ENCODE measurements around the gene KCNJ3.
"Not testable (repeated sequence)": the region's sequence is repeated elsewhere in the genome, so short reads cannot be mapped to it uniquely, and the experiment has no call there.

Gene KCNJ3

DNA sequence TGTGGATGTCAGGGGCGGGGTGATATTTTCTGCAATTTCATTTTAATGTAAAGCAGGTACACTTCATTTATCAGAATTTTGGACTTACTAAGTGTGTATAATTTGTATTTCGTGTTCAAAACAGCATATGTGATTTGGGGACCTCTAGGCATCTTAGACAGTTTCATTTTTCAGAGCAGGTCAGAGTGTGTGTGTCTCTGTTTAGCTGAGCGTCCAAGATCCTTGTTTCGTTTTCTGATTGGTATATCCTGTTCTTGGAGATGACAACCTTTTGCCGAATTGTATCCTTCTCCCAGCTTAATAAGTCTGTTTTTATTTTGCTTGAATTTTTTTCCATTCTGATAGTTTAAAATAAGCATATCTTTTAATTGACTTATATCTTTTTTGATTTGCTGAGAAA lies 128.3 kb downstream of the KCNJ3 start:
- no peak for DNase-seq
- H3K36me3 ChIP-seq (ENCODE audit: control insufficient read depth, insufficient read depth, low read length), result no peaks in the 10 kb centered on the region
- H3K27me3 ChIP-seq (replicated peaks; ENCODE audit: control insufficient read depth, insufficient read depth, low read length, poor library complexity, severe bottlenecking), result no peaks in the 10 kb centered on the region
- no peaks in the 10 kb centered on the region for H3K9me3 ChIP-seq (ENCODE audit: control insufficient read depth, low read length)
- no peak overlapping the region for H3K4me3 ChIP-seq (ENCODE audit: insufficient read depth, low read depth, low read length, poor library complexity, severe bottlenecking)
- H3K4me1 ChIP-seq (ENCODE audit: control insufficient read depth, insufficient read depth, low read length, poor library complexity, severe bottlenecking), result no peaks in the 10 kb centered on the region
- no peak overlapping the region for H3K27ac ChIP-seq (ENCODE audit: insufficient read depth, low read length, poor library complexity, severe bottlenecking)

DNA sequence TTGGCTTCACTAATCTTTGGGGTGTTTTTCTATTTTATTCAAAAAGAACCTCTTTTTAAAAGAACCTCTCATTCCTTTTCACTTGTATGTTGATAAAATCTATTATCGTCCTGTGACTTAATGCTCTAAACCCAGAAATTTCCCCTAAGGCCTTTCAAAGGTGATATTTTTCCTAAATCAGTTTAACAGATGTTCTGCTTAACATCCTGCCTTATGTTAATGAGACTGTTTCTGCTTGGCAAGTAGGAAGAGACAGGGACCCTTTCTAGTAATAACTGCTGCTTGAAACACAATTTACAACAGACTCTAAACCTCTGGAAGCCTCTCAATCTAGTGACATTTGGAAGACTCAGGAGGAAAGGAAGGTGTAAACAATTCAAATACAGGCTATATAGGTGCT lies 128.8 kb downstream of the KCNJ3 start:
- Histone ChIP-seq H3K36me3 (ENCODE audit: control insufficient read depth, insufficient read depth, low read length) (no peaks in the 10 kb centered on the region), H3K9me3 (ENCODE audit: control insufficient read depth, low read length) (no peaks in the 10 kb centered on the region), H3K4me1 (ENCODE audit: control insufficient read depth, insufficient read depth, low read length, poor library complexity, severe bottlenecking) (no peaks in the 10 kb centered on the region), H3K27ac (ENCODE audit: insufficient read depth, low read length, poor library complexity, severe bottlenecking) (no peak overlapping the region), H3K27me3 (replicated peaks; ENCODE audit: control insufficient read depth, insufficient read depth, low read length, poor library complexity, severe bottlenecking) (no peaks in the 10 kb centered on the region), H3K4me3 (ENCODE audit: insufficient read depth, low read depth, low read length, poor library complexity, severe bottlenecking) (no peak overlapping the region)
- no peak for DNase-seq

DNA sequence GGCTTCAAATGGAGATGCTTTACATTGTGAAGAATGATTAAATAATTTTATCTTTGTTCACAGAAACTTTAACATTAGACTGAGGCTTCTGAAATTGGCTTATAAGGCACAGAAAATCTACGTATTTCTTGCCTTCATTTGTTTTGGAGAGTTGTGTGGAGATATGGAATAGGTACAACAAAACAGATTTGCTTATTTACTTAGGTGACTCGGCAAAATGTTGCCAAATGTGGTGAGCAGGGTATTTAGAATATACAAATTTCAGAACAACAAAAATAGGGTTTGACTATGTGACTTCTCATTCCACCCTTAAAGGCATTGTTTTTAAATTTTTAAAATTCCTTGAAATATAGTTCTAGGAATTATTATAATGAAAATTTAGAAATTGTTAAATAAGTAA lies 134.2 kb downstream of the KCNJ3 start:
- H3K4me1 ChIP-seq (ENCODE audit: control insufficient read depth, insufficient read depth, low read length, poor library complexity, severe bottlenecking), result no peaks in the 10 kb centered on the region
- H3K27me3 ChIP-seq (replicated peaks; ENCODE audit: control insufficient read depth, insufficient read depth, low read length, poor library complexity, severe bottlenecking), result no peaks in the 10 kb centered on the region
- H3K4me3 ChIP-seq (ENCODE audit: insufficient read depth, low read depth, low read length, poor library complexity, severe bottlenecking), result no peak overlapping the region
- H3K9me3 ChIP-seq (ENCODE audit: control insufficient read depth, low read length), result no peaks in the 10 kb centered on the region
- DNase-seq, result no peak
- H3K36me3 ChIP-seq (ENCODE audit: control insufficient read depth, insufficient read depth, low read length), result no peaks in the 10 kb centered on the region
- no peak overlapping the region for H3K27ac ChIP-seq (ENCODE audit: insufficient read depth, low read length, poor library complexity, severe bottlenecking)

DNA sequence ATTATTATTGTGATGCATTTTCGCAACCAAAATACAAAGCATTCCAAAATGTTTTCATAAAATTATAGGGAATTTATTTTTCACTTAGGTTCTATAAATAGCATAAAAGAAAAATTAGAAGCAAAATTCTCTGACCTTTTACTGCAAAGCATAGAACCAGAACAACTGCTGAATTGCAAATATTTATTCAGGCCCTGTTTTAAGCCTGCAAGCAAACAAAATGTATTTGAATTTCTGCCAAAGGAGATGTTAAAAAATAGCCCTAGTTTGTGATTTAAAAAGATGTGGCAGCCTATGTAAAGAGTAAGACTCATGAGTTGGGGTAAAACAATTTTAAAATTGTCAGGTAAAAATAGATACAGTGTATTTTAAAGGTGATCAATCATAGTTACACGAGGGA lies 138.1 kb downstream of the KCNJ3 start:
- Histone ChIP-seq H3K4me3 (ENCODE audit: insufficient read depth, low read depth, low read length, poor library complexity, severe bottlenecking) (no peak overlapping the region), H3K27ac (ENCODE audit: insufficient read depth, low read length, poor library complexity, severe bottlenecking) (no peak overlapping the region), H3K36me3 (ENCODE audit: control insufficient read depth, insufficient read depth, low read length) (no peaks in the 10 kb centered on the region), H3K4me1 (ENCODE audit: control insufficient read depth, insufficient read depth, low read length, poor library complexity, severe bottlenecking) (no peaks in the 10 kb centered on the region), H3K27me3 (replicated peaks; ENCODE audit: control insufficient read depth, insufficient read depth, low read length, poor library complexity, severe bottlenecking) (no peaks in the 10 kb centered on the region), H3K9me3 (ENCODE audit: control insufficient read depth, low read length) (no peaks in the 10 kb centered on the region)
- DNase-seq, result no peak

DNA sequence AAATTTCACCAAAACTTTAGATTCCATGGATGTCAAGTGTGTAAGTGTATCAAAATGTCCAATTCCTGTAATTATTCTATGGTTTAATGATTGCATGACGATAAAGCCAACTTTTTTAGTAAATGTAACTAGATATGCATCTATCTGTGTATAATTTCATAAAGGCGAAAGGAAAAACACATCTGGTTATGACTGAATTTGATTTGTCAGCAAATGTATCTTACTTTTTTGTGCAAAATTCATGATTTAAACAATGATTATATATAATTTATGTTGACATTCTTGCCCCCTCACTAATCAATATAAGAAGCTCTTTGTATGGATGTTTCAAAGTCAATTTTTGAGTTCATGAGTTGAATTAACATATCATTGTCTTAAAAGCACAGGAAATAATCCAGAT lies 138.5 kb downstream of the KCNJ3 start:
- H3K4me3 ChIP-seq (ENCODE audit: insufficient read depth, low read depth, low read length, poor library complexity, severe bottlenecking), result no peak overlapping the region
- H3K4me1 ChIP-seq (ENCODE audit: control insufficient read depth, insufficient read depth, low read length, poor library complexity, severe bottlenecking), result no peaks in the 10 kb centered on the region
- H3K27ac ChIP-seq (ENCODE audit: insufficient read depth, low read length, poor library complexity, severe bottlenecking), result no peak overlapping the region
- H3K27me3 ChIP-seq (replicated peaks; ENCODE audit: control insufficient read depth, insufficient read depth, low read length, poor library complexity, severe bottlenecking), result no peaks in the 10 kb centered on the region
- no peak for DNase-seq
- no peaks in the 10 kb centered on the region for H3K9me3 ChIP-seq (ENCODE audit: control insufficient read depth, low read length)
- no peaks in the 10 kb centered on the region for H3K36me3 ChIP-seq (ENCODE audit: control insufficient read depth, insufficient read depth, low read length)

DNA sequence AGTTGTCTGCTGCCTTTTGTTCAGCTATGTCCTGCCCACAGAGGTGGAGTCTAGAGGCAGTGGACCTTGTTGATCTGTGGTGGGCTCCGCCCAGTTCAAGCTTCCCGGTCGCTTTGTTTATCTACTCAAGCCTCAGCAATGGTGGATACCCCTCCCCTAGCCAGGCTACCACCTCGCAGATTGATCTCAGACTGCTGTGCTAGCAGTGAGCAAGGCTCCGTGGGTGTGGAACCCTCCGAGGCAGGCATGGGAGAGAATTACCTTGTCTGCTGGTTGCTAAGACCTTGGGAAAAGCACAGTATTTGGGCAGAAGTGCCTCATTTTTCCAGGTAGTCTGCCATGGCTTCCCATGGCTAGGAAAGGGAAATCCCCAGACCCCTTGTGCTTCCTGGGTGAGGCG lies 146.0 kb downstream of the KCNJ3 start:
- Histone ChIP-seq H3K4me3 (ENCODE audit: insufficient read depth, low read depth, low read length, poor library complexity, severe bottlenecking) (no peak overlapping the region), H3K27ac (ENCODE audit: insufficient read depth, low read length, poor library complexity, severe bottlenecking) (no peak overlapping the region), H3K9me3 (ENCODE audit: control insufficient read depth, low read length) (no peaks in the 10 kb centered on the region), H3K36me3 (ENCODE audit: control insufficient read depth, insufficient read depth, low read length) (no peaks in the 10 kb centered on the region), H3K4me1 (ENCODE audit: control insufficient read depth, insufficient read depth, low read length, poor library complexity, severe bottlenecking) (no peaks in the 10 kb centered on the region), H3K27me3 (replicated peaks; ENCODE audit: control insufficient read depth, insufficient read depth, low read length, poor library complexity, severe bottlenecking) (no peaks in the 10 kb centered on the region)
- DNase-seq, result no peak

DNA sequence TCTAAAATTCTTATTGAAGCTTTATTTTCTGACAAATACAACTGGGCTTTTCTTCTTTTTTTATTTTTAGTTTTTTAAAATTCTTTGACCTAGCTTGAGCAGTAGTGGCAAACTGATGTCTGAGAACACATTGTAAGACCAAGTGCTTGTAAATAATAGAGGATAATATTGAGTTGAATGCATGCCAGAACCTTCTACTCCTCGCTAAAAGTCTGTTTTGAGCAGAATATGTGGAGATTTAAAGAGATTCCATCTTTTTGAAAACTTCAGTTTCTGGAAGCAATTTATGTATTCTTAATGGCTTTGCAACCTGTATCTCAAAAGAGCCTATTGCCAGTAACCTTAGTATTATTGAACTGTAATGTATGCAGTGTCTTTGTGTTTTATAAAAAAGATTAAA lies 148.3 kb downstream of the KCNJ3 start:
- Histone ChIP-seq H3K9me3 (ENCODE audit: control insufficient read depth, low read length) (no peaks in the 10 kb centered on the region), H3K27ac (ENCODE audit: insufficient read depth, low read length, poor library complexity, severe bottlenecking) (no peak overlapping the region), H3K4me3 (ENCODE audit: insufficient read depth, low read depth, low read length, poor library complexity, severe bottlenecking) (no peak overlapping the region), H3K36me3 (ENCODE audit: control insufficient read depth, insufficient read depth, low read length) (no peaks in the 10 kb centered on the region), H3K4me1 (ENCODE audit: control insufficient read depth, insufficient read depth, low read length, poor library complexity, severe bottlenecking) (no peaks in the 10 kb centered on the region), H3K27me3 (replicated peaks; ENCODE audit: control insufficient read depth, insufficient read depth, low read length, poor library complexity, severe bottlenecking) (no peaks in the 10 kb centered on the region)
- DNase-seq, result no peak

DNA sequence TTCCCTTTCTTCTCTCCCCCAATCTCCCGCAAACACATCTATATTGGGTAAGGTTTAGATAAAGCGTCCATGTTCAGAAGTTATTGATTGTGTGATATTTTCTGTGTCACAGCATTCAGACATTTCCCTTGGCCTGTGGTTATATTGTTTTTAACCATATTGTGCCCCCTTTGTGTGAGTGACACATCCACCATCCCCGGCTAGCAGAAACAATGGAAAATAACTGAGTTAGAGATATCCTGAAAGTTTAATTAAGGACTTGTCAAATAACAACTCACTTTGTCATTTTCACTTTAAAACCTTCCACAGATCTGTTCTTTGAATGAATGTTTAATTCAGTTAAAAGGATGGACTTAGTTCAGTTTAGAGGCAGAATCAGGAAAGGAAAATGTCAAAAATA lies 151.0 kb downstream of the KCNJ3 start:
- Histone ChIP-seq H3K27me3 (replicated peaks; ENCODE audit: control insufficient read depth, insufficient read depth, low read length, poor library complexity, severe bottlenecking) (no peaks in the 10 kb centered on the region), H3K4me3 (ENCODE audit: insufficient read depth, low read depth, low read length, poor library complexity, severe bottlenecking) (no peak overlapping the region), H3K27ac (ENCODE audit: insufficient read depth, low read length, poor library complexity, severe bottlenecking) (no peak overlapping the region), H3K36me3 (ENCODE audit: control insufficient read depth, insufficient read depth, low read length) (no peaks in the 10 kb centered on the region), H3K4me1 (ENCODE audit: control insufficient read depth, insufficient read depth, low read length, poor library complexity, severe bottlenecking) (no peaks in the 10 kb centered on the region), H3K9me3 (ENCODE audit: control insufficient read depth, low read length) (no peaks in the 10 kb centered on the region)
- DNase-seq, result no peak

DNA sequence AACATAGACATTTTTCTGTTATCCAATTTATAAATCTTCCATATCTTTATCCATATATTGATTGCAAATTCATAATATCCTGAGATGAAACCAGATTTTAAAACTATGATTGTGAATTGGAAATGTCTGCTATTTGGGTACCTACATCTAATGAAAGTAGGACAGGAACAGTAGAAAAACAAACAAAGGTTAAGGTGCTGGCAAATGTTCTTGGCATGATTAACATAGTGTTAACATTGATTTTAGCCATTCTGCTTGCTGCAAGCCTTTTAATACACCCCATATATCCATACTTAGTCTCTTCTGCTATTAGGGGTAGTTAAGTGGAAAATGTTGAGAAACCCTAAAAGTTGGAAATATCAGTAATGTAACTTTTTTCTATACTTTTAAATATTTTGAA lies 152.0 kb downstream of the KCNJ3 start:
- H3K27me3 ChIP-seq (replicated peaks; ENCODE audit: control insufficient read depth, insufficient read depth, low read length, poor library complexity, severe bottlenecking), result no peaks in the 10 kb centered on the region
- H3K4me1 ChIP-seq (ENCODE audit: control insufficient read depth, insufficient read depth, low read length, poor library complexity, severe bottlenecking), result no peaks in the 10 kb centered on the region
- no peak overlapping the region for H3K4me3 ChIP-seq (ENCODE audit: insufficient read depth, low read depth, low read length, poor library complexity, severe bottlenecking)
- no peak for DNase-seq
- H3K27ac ChIP-seq (ENCODE audit: insufficient read depth, low read length, poor library complexity, severe bottlenecking), result no peak overlapping the region
- no peaks in the 10 kb centered on the region for H3K36me3 ChIP-seq (ENCODE audit: control insufficient read depth, insufficient read depth, low read length)
- H3K9me3 ChIP-seq (ENCODE audit: control insufficient read depth, low read length), result no peaks in the 10 kb centered on the region

DNA sequence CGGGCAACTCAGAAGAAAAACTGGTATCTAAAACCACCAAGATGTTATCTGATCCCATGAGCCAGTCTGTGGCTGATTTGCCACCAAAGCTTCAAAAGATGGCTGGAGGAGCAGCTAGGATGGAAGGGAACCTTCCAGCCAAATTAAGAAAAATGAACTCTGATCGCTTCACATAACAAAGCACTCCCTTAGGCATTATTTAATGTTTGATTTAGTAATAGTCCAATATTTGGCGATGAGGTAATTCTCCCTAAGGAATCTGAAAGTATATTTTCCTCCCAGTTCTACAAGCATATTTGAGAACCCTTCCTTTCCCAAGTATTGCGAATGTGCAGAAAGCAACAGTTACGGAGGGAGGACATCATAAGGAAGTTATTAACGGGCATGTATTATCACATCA lies 156.6 kb downstream of the KCNJ3 start:
- Histone ChIP-seq H3K36me3 (ENCODE audit: control insufficient read depth, insufficient read depth, low read length) (no peaks in the 10 kb centered on the region), H3K27me3 (replicated peaks; ENCODE audit: control insufficient read depth, insufficient read depth, low read length, poor library complexity, severe bottlenecking) (no peaks in the 10 kb centered on the region), H3K4me3 (ENCODE audit: insufficient read depth, low read depth, low read length, poor library complexity, severe bottlenecking) (no peak overlapping the region)

DNA sequence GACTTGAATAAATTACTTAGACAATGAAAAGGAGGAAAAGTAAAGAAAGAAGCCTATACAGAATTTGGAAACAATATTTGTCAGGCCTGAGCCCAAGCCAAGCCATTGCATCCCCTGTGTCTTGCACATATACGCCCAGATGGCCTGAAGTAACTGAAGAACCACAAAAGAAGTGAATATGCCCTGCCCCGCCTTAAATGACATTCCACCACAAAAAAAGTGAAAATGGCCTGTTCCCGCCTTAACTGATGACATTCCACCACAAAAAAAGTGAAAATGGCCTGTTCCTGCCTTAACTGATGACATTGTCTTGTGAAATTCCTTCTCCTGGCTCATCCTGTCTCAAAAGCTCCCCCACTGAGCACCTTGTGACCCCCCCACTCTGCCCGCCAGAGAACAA lies 168.7 kb downstream of the KCNJ3 start:
- not testable (repeated sequence) for H3K27me3 ChIP-seq (replicated peaks; ENCODE audit: control insufficient read depth, insufficient read depth, low read length, poor library complexity, severe bottlenecking); H3K9me3 ChIP-seq (ENCODE audit: control insufficient read depth, low read length); H3K36me3 ChIP-seq (ENCODE audit: control insufficient read depth, insufficient read depth, low read length); DNase-seq; H3K4me1 ChIP-seq (ENCODE audit: control insufficient read depth, insufficient read depth, low read length, poor library complexity, severe bottlenecking); H3K27ac ChIP-seq (ENCODE audit: insufficient read depth, low read length, poor library complexity, severe bottlenecking); H3K4me3 ChIP-seq (ENCODE audit: insufficient read depth, low read depth, low read length, poor library complexity, severe bottlenecking)

More for the DNA sequence above, 156.6 kb downstream of the KCNJ3 start:
- no peak for DNase-seq
- Histone ChIP-seq H3K9me3 (ENCODE audit: control insufficient read depth, low read length) (no peaks in the 10 kb centered on the region), H3K27ac (ENCODE audit: insufficient read depth, low read length, poor library complexity, severe bottlenecking) (no peak overlapping the region), H3K4me1 (ENCODE audit: control insufficient read depth, insufficient read depth, low read length, poor library complexity, severe bottlenecking) (no peaks in the 10 kb centered on the region)

Data from effector memory CD4-positive, alpha-beta T cell (primary cell).